GM12873 (cell line): ENCODE results near the gene CDK5RAP2.

Experiments used
- CTCF ChIP-seq: IDR thresholded peaks from 2 replicates; pipeline ENCODE4 v1.5.1; 2012; ENCODE audit warnings: low read depth, mild to moderate bottlenecking, moderate library complexity, low read length, control low read depth; ENCODE audit not compliant: insufficient read depth; ENCODE audit errors: missing control alignments

The CDK5RAP2 gene

GRCh38 chr9:120556775-120557174 is 23.2 kb downstream of the CDK5RAP2 start:
- TF ChIP-seq CTCF: no peak

- no peak for TF ChIP-seq CTCF
These were observed 24.1 kb downstream of the CDK5RAP2 start for GRCh38 chr9:120555839-120556238.

- no peak for TF ChIP-seq CTCF
These were observed 34.0 kb downstream of the CDK5RAP2 start for GRCh38 chr9:120545701-120546550.

GRCh38 chr9:120544441-120544840 is 35.5 kb downstream of the CDK5RAP2 start:
- TF ChIP-seq CTCF: no peak

- TF ChIP-seq CTCF: no peak
These were observed 37.1 kb downstream of the CDK5RAP2 start for GRCh38 chr9:120542701-120543490.

GRCh38 chr9:120541921-120542320 is 38.0 kb downstream of the CDK5RAP2 start:
- TF ChIP-seq CTCF: no peak

- TF ChIP-seq CTCF: no peak
These were observed 40.0 kb downstream of the CDK5RAP2 start for GRCh38 chr9:120539951-120540350.
